GM18873 (cell line): ENCODE data around the gene RIMBP2.
"Not testable (repeated sequence)": the region's sequence is repeated elsewhere in the genome, so short reads cannot be mapped to it uniquely, and the experiment has no call there.

ENCODE experiments used
- ATAC-seq: cut with Tn5 transposase; IDR thresholded peaks from one replicate; pipeline ENCODE4 v1.9.1; 2021; ENCODE audit warnings: mild to moderate bottlenecking, moderate library complexity, moderate number of reproducible peaks; ENCODE audit not compliant: unreplicated experiment, low FRiP score

The RIMBP2 gene

GRCh38 chr12:130661486-130662255 lies 54.4 kb downstream of the RIMBP2 start:
- ATAC-seq: no peak

GRCh38 chr12:130661059-130661458 lies 55.0 kb downstream of the RIMBP2 start:
- no peak for ATAC-seq

- ATAC-seq: no peak
Observed at GRCh38 chr12:130658145-130658911, 57.8 kb downstream of the RIMBP2 start.

GRCh38 chr12:130656411-130656810 lies 59.7 kb downstream of the RIMBP2 start:
- no peak for ATAC-seq

GRCh38 chr12:130655881-130656280 lies 60.2 kb downstream of the RIMBP2 start:
- no peak for ATAC-seq

- ATAC-seq: no peak
Observed at GRCh38 chr12:130655010-130655409, 61.1 kb downstream of the RIMBP2 start.

- no peak for ATAC-seq
Observed at GRCh38 chr12:130651188-130651959, 64.7 kb downstream of the RIMBP2 start.

- no peak for ATAC-seq
Observed at GRCh38 chr12:130650131-130650530, 66.0 kb downstream of the RIMBP2 start.

GRCh38 chr12:130649101-130650045 lies 66.7 kb downstream of the RIMBP2 start:
- no peak for ATAC-seq

GRCh38 chr12:130647814-130648213 lies 68.3 kb downstream of the RIMBP2 start:
- no peak for ATAC-seq

GRCh38 chr12:130646716-130647370 lies 69.3 kb downstream of the RIMBP2 start:
- ATAC-seq: no peak

GRCh38 chr12:130646191-130646590 lies 69.9 kb downstream of the RIMBP2 start:
- not testable (repeated sequence) for ATAC-seq

- no peak for ATAC-seq
Observed at GRCh38 chr12:130645751-130646150, 70.3 kb downstream of the RIMBP2 start.

GRCh38 chr12:130644566-130644965 lies 71.5 kb downstream of the RIMBP2 start:
- ATAC-seq: no peak

- ATAC-seq: no peak
Observed at GRCh38 chr12:130644146-130644545, 72.0 kb downstream of the RIMBP2 start.

GRCh38 chr12:130642856-130643255 lies 73.2 kb downstream of the RIMBP2 start:
- no peak for ATAC-seq

GRCh38 chr12:130641533-130642184 lies 74.4 kb downstream of the RIMBP2 start:
- ATAC-seq: no peak

- ATAC-seq: no peak
Observed at GRCh38 chr12:130640901-130641300, 75.2 kb downstream of the RIMBP2 start.

- ATAC-seq: no peak
Observed at GRCh38 chr12:130640496-130640895, 75.6 kb downstream of the RIMBP2 start.
